HEK293T (cell line): ENCODE measurements around the gene FN3K.

ENCODE experiments used
- BHLHE40 ChIP-seq: fragments of 450-650 bp; IDR thresholded peaks from 2 replicates; pipeline ENCODE4 v1.6.1; 2016; ENCODE audit warnings: mild to moderate bottlenecking, moderate library complexity, borderline replicate concordance
- CTBP1 ChIP-seq: fragments of 450-650 bp; IDR thresholded peaks from 2 replicates; pipeline ENCODE4 v1.6.1; 2016; ENCODE audit warnings: borderline replicate concordance
- FOXA1 ChIP-seq: fragments of 450-650 bp; IDR thresholded peaks from 2 replicates; pipeline ENCODE4 v1.6.1; 2016; ENCODE audit warnings: mild to moderate bottlenecking
- FOXK2 ChIP-seq: fragments of 450-650 bp; IDR thresholded peaks from 2 replicates; pipeline ENCODE4 v1.6.1; 2016; ENCODE audit warnings: mild to moderate bottlenecking
- L3MBTL2 ChIP-seq: fragments of 450-650 bp; conservative IDR thresholded peaks from 2 replicates; pipeline ENCODE4 v1.6.1; 2016; ENCODE audit warnings: mild to moderate bottlenecking
- PKNOX1 ChIP-seq: fragments of 450-650 bp; IDR thresholded peaks from 2 replicates; pipeline ENCODE4 v1.6.1; 2016
- TARDBP ChIP-seq: fragments of 450-650 bp; IDR thresholded peaks from 2 replicates; pipeline ENCODE4 v1.6.1; 2016

- TF ChIP-seq PKNOX1: no peak
- TF ChIP-seq BHLHE40: no peak
- TF ChIP-seq FOXA1: no peak
- TF ChIP-seq TARDBP: no peak
- no peak for TF ChIP-seq L3MBTL2
- TF ChIP-seq CTBP1: no peak
- no peak for TF ChIP-seq FOXK2
Measured at GRCh38 chr17:82696259-82696658, 39.2 kb upstream of the FN3K start.
